Measurements from ENCODE around the gene NFKBIA.

NFKBIA gene

DNA sequence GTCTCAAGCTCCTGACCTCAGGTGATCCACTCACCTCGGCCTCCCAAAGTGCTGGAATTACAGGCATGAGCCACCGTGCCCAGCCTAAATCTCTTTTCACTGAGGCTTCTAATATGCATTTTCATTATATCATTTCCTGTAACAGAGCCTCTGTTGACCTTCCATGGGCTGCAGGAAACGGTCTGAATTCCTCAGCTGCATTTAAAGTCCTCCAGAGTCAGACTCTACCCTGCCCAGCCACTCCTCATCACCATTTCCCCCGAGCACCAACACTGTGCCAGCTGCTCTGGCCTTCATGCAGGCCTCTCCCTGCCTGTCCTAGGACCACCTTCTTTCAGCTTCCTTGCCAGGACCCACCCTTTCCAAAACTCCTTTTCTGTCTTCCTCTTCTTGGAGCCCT, 9.8 kb upstream of the NFKBIA start:
- H3K4me2 ChIP-seq: peak overlapping the region in 5 of 11 experiments; percentile 15 to 50 (median 21); a peak in 5 of 22 replicates
- no peaks in the 10 kb centered on the region for H3K27me3 ChIP-seq
- no peak overlapping the region for H3K27ac ChIP-seq
- no peaks in the 10 kb centered on the region for H3K36me3 ChIP-seq
- H3K4me1 ChIP-seq: peaks cover 18 to 39% (median 23%) of the 10 kb centered on the region in 10 experiments
- TF ChIP-seq Cebpa-rat (IDR thresholded peaks at IDR 0.05): no peak
- no peaks in the 10 kb centered on the region for H3K9me3 ChIP-seq (replicated peaks in 1 of 11)
- H4K20me1 ChIP-seq: no peaks in the 10 kb centered on the region
- no peak overlapping the region for H3K4me3 ChIP-seq
- H3K9ac ChIP-seq: 0 out of 22 replicates have a peak overlapping the region, but pooled peaks of 1 of the 11 experiments have one; percentile 10

DNA sequence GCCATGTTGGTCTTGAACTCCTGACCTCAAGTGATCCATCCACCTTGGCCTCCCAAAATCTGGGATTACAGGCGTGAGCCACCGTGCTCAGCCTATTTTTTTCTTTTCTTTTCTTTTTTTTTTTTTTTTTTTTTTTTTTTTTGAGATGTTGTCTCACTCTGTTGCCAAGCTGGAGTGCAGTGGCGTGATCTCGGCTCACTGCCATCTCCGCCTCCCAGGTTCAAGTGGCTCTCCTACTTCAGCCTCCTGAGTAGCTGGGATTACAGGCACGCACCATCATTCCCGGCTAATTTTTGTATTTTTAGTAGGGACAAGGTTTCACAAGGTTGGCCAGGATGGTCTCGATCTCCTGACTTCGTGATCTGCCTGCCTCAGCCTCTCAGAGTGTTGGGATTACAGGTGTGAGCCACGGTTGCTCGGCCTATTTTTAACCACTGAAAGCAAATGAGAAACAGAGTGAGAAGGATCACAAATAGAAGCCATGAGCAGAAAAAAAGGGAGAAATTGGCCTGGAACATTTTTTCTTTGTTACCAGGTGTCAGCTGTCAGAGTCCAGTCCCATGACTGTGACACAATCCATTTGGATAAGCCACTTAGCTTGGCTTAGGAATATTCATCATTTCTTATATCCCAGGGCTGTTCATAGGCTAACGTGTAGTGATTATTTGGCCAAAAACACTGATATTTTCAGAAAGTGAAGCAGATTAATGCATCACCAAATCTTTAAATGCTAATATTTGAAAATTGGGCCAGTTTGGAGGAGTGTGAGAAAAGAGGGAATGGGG, 7.9 kb upstream of the NFKBIA start:
- Histone ChIP-seq H3K27ac (no peak overlapping the region), H4K20me1 (no peaks in the 10 kb centered on the region), H3K9ac (no peak overlapping the region), H3K9me3 (replicated peaks in 1 of 11) (no peaks in the 10 kb centered on the region), H3K4me3 (no peak overlapping the region), H3K27me3 (no peaks in the 10 kb centered on the region), H3K36me3 (no peaks in the 10 kb centered on the region), H3K4me1 (peaks cover 18 to 38% (median 23%) of the 10 kb centered on the region in 10 experiments), H3K4me2 (no peak overlapping the region)
- no peak for TF ChIP-seq Cebpa-rat (IDR thresholded peaks at IDR 0.05)

DNA sequence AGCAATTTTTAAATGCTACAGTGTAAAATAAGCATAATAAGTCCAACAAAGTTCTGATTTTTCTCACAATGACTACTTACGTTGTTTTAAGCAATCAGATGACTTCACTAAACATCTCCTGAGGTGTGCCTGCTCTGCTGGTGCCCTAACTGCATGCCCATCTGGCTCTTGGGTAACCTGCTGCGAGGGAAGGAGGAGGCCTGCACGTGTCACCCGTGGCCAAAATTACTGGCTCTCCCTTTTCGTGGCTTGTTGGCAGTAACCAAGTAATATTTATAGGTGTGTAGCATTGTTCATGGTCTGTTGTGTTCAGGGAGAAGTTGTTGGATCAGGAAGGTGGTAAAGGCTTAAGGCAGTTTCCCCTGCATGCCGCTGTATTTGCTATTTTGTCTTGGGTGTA, 6.3 kb upstream of the NFKBIA start:
- H3K36me3 ChIP-seq: no peaks in the 10 kb centered on the region
- no peak overlapping the region for H3K4me2 ChIP-seq
- H3K4me3 ChIP-seq: no peak overlapping the region
- no peaks in the 10 kb centered on the region for H4K20me1 ChIP-seq
- H3K27ac ChIP-seq: no peak overlapping the region
- TF ChIP-seq Cebpa-rat (IDR thresholded peaks at IDR 0.05): no peak
- no peak overlapping the region; a peak in 1 of 22 replicates for H3K9ac ChIP-seq
- peaks cover 16 to 40% (median 24%) of the 10 kb centered on the region in 10 experiments for H3K4me1 ChIP-seq
- H3K9me3 ChIP-seq (replicated peaks in 1 of 11): no peaks in the 10 kb centered on the region
- no peaks in the 10 kb centered on the region for H3K27me3 ChIP-seq

DNA sequence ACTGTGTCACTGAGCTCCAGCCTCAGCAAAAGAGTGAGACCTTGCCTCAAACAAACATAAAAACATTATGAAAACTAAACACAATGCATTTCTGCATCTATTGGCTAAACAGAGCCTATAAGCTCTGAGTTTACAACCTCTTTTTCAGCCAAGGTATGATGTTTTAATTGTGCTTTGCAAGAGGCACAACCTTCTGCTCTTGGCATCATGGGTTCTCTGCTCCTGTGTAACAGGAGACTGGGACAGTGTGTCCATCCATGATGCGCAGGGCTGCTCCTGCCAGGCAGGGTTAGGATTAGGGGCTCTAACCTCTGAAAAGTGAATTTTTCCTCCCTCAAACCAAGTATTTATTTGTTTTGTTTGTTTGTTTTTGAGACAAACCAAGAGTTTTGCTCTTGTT, 5.0 kb upstream of the NFKBIA start:
- H3K4me1 ChIP-seq: peaks cover 16 to 35% (median 23%) of the 10 kb centered on the region in 10 experiments
- no peak overlapping the region for H3K27ac ChIP-seq
- no peaks in the 10 kb centered on the region for H3K9me3 ChIP-seq (replicated peaks in 1 of 11)
- H3K36me3 ChIP-seq: no peaks in the 10 kb centered on the region
- no peak overlapping the region for H3K4me2 ChIP-seq
- H4K20me1 ChIP-seq: no peaks in the 10 kb centered on the region
- no peak for TF ChIP-seq Cebpa-rat (IDR thresholded peaks at IDR 0.05)
- no peak overlapping the region for H3K4me3 ChIP-seq
- no peaks in the 10 kb centered on the region for H3K27me3 ChIP-seq
- 0 out of 22 replicates have a peak overlapping the region, but pooled peaks of 1 of the 11 experiments have one; percentile 5 for H3K9ac ChIP-seq

GRCh38 chr14:35408026-35408425, 3.5 kb upstream of the NFKBIA start:
- Histone ChIP-seq H3K27ac (no peak overlapping the region), H4K20me1 (peaks cover 6 to 7% (median 7%) of the 10 kb centered on the region in 11 experiments; a peak in 21 of 22 replicates), H3K4me3 (no peak overlapping the region), H3K27me3 (no peaks in the 10 kb centered on the region), H3K4me2 (no peak overlapping the region), H3K9me3 (replicated peaks in 1 of 11) (no peaks in the 10 kb centered on the region), H3K4me1 (peaks cover 18 to 26% (median 22%) of the 10 kb centered on the region in 10 experiments), H3K36me3 (peaks cover 7% of the 10 kb centered on the region in 11 experiments), H3K9ac (no peak overlapping the region)
- TF ChIP-seq Cebpa-rat (IDR thresholded peaks at IDR 0.05): no peak

DNA sequence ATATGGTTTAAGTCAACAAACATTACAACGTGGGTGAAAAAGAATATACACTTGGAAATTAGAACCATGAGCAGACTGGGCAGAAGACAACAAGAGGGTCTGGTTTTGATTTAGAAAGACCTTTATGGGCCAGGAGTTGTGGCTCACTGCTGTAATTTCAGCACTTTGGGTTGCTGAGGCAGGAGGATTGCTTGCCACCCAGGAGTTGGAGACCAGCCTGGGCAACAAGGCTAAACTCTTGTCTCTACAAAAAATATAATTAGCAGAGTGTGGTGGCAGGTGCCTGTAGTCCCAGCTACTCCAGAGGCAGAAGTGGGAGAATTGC, 2.7 kb upstream of the NFKBIA start:
- Histone ChIP-seq H3K9ac (no peak overlapping the region), H3K9me3 (replicated peaks in 1 of 11) (no peaks in the 10 kb centered on the region), H3K4me1 (peaks cover 20 to 33% (median 27%) of the 10 kb centered on the region in 10 experiments), H3K27me3 (no peaks in the 10 kb centered on the region), H3K36me3 (peaks cover 14 to 15% (median 14%) of the 10 kb centered on the region in 11 experiments), H3K4me2 (peak overlapping the region in 3 of 11 experiments; percentile 6 to 95 (median 87); a peak in 4 of 22 replicates), H3K27ac (no peak overlapping the region), H4K20me1 (peaks cover 14 to 15% (median 14%) of the 10 kb centered on the region in 11 experiments; a peak in 21 of 22 replicates), H3K4me3 (no peak overlapping the region)
- TF ChIP-seq Cebpa-rat (IDR thresholded peaks at IDR 0.05): no peak

DNA sequence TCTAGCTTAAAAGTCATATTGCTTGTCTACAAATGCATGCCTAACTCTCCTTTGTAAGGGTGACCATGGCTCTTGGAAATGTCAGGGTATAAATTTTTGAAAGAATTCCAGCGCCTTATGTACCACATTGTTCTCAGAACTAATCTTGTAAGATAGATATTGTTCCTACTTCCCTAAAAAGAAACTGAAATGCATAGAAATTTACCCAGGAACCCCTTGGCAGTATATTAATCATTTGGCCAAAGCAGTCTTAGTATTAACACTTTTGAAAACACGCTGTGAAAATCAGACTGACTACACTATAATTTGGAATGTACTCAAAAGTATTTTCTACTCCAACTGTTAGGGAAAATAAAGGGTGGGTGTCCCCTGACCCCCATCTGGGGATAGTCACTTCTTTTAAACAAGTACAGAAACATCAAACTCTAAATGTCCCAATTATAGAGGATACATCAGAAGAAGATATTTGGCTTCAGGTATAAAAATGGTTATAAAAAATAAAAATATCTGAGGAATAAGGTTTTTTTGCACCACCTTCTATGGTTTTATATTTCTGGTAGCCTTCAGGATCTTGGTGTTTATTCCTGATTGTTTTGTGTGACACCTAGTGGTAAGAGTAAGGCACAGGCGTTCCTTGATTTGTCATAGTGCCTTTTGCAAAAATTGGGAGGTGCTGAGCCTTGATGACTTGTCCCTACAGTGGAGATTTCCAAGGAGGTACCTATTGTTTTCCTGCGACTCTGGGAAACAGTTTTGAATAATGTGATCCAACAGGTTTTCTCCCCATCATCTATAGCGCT, 2.2 kb upstream of the NFKBIA start:
- no peaks in the 10 kb centered on the region for H3K27me3 ChIP-seq
- H3K9ac ChIP-seq: peak overlapping the region in 9 of 11 experiments; percentile 98 to 99 (median 98); a peak in 11 of 22 replicates
- H3K4me1 ChIP-seq: peaks cover 20 to 39% (median 33%) of the 10 kb centered on the region in 10 experiments
- no peak for TF ChIP-seq Cebpa-rat (IDR thresholded peaks at IDR 0.05)
- no peaks in the 10 kb centered on the region for H3K9me3 ChIP-seq (replicated peaks in 1 of 11)
- H3K36me3 ChIP-seq: peaks cover 20% of the 10 kb centered on the region in 11 experiments
- H3K4me2 ChIP-seq: peak overlapping the region; percentile 87 to 98 (median 92)
- H3K27ac ChIP-seq: peak overlapping the region in 8 of 11 experiments; percentile 38 to 100 (median 99); a peak in 8 of 22 replicates
- peaks cover 19 to 20% (median 20%) of the 10 kb centered on the region in 11 experiments; a peak in 21 of 22 replicates for H4K20me1 ChIP-seq
- peak overlapping the region in 5 of 10 experiments; percentile 91 to 98 (median 95); a peak in 6 of 20 replicates for H3K4me3 ChIP-seq

GRCh38 chr14:35406090-35406489, 1.5 kb upstream of the NFKBIA start:
- Histone ChIP-seq H3K9ac (peak overlapping the region; percentile 98 to 99 (median 98); a peak in 20 of 22 replicates), H3K4me2 (peak overlapping the region; percentile 87 to 98 (median 92)), H3K9me3 (replicated peaks in 1 of 11) (no peaks in the 10 kb centered on the region), H3K36me3 (peaks cover 26% of the 10 kb centered on the region in 11 experiments), H4K20me1 (peaks cover 26 to 27% (median 26%) of the 10 kb centered on the region in 11 experiments; a peak in 21 of 22 replicates), H3K4me1 (peaks cover 23 to 45% (median 39%) of the 10 kb centered on the region in 10 experiments), H3K4me3 (peak overlapping the region; percentile 84 to 98 (median 90); a peak in 18 of 20 replicates), H3K27me3 (no peaks in the 10 kb centered on the region), H3K27ac (peak overlapping the region in 10 of 11 experiments; percentile 98 to 100 (median 99); a peak in 18 of 22 replicates)
- TF ChIP-seq Cebpa-rat (IDR thresholded peaks at IDR 0.05): no peak
